Mesothelial cell of epicardium (in vitro differentiated cells): ENCODE measurements around the gene FOXC2. TPM values are rescaled to one million over a fixed set of nuclear protein-coding genes. Genes with fewer than 3 reads are reported as not detected.

Experiments
- DNase-seq, 2 experiments: peaks; one replicate each; pipeline ENCODE4 v3.0.0; 2021; ENCODE audit warnings: low spot score in 2 of 2; ENCODE audit not compliant: unreplicated experiment in 2 of 2
- H3K27ac Mint-ChIP-seq: 2 replicates; pipeline ENCODE4 v1.8.0; 2021; ENCODE audit warnings: mixed read lengths
- H3K27me3 Mint-ChIP-seq: 2 replicates; pipeline ENCODE4 v1.8.0; 2021; ENCODE audit warnings: low read depth, mixed read lengths
- H3K36me3 Mint-ChIP-seq: 2 replicates; pipeline ENCODE4 v1.8.0; 2021; ENCODE audit warnings: mixed read lengths
- H3K4me1 Mint-ChIP-seq: 2 replicates; pipeline ENCODE4 v1.8.0; 2021; ENCODE audit warnings: mixed read lengths
- H3K4me3 Mint-ChIP-seq: 2 replicates; pipeline ENCODE4 v1.8.0; 2021; ENCODE audit warnings: mild to moderate bottlenecking, moderate library complexity, mixed read lengths
- H3K9me3 Mint-ChIP-seq: 2 replicates; pipeline ENCODE4 v1.8.0; 2021; ENCODE audit warnings: mixed read lengths
- total RNA-seq: library from RNA; stranded (reverse); gene quantifications from 3 replicates; pipeline ENCODE4 v1.2.1, GENCODE V29; 2021
- TF ChIP-seq, protein P1 (sequence below): fragments of 200-600 bp; sonication (generic); IDR thresholded peaks from one replicate; pipeline ENCODE4 v1.5.0; 2021; ENCODE audit warnings: antibody characterized with exemption; ENCODE audit not compliant: unreplicated experiment

FOXC2 gene
- total RNA-seq, 1 donor from 2014 or later = 12.3 TPM

DNA sequence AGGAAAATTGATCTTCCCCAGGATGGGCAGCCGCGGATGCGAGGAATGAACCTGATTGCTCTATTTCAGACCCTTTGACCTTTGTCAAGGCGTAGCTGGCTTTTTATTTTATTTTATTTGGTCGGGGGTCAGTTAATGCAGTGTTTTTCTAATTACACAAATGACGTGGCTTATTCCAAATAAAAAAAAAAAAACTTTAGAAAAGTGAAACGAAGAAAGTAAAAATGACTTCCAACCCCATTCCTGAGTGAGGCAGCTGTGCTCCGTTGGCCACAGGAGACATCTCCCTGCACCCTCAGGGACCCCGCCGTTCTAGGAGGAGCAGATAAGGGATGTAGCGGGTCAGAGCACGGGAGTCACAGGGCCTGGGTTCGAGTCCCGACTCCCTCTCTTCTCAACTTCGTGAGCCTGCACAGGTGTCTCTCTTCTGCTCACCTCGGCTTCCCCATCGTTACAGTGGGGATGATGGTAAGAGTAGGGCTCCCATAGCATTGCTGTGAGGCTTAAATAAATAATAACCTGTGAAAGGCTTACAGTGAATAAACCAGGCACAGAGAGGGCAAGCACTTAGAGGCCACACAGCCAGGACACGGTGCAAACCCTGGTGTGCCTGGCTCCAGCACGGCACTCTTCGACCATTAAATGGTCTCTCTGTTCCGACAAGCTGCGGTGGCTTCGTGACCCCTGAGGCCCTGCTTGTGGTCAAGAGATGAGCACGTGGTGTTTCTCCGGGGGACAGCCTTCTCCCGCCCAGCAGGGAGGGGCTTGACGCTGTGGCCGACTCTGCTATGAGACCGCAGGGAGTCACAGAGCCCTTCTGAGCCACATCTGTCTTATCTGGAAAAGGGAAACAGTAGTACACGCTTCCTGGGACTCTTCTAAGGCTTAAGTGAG is 46.1 kb upstream of the FOXC2 start:
- peaks cover 2% of the 10 kb centered on the region for H3K4me1 Mint-ChIP-seq
- peaks cover 89% of the 10 kb centered on the region for H3K27me3 Mint-ChIP-seq
- no peaks in the 10 kb centered on the region for H3K36me3 Mint-ChIP-seq
- no peak for DNase-seq
- H3K4me3 Mint-ChIP-seq = no peak overlapping the region
- H3K27ac Mint-ChIP-seq = no peak overlapping the region
- H3K9me3 Mint-ChIP-seq = no peaks in the 10 kb centered on the region
- TF ChIP-seq, protein P1, sequence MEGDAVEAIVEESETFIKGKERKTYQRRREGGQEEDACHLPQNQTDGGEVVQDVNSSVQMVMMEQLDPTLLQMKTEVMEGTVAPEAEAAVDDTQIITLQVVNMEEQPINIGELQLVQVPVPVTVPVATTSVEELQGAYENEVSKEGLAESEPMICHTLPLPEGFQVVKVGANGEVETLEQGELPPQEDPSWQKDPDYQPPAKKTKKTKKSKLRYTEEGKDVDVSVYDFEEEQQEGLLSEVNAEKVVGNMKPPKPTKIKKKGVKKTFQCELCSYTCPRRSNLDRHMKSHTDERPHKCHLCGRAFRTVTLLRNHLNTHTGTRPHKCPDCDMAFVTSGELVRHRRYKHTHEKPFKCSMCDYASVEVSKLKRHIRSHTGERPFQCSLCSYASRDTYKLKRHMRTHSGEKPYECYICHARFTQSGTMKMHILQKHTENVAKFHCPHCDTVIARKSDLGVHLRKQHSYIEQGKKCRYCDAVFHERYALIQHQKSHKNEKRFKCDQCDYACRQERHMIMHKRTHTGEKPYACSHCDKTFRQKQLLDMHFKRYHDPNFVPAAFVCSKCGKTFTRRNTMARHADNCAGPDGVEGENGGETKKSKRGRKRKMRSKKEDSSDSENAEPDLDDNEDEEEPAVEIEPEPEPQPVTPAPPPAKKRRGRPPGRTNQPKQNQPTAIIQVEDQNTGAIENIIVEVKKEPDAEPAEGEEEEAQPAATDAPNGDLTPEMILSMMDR = peak; percentile 9

DNA sequence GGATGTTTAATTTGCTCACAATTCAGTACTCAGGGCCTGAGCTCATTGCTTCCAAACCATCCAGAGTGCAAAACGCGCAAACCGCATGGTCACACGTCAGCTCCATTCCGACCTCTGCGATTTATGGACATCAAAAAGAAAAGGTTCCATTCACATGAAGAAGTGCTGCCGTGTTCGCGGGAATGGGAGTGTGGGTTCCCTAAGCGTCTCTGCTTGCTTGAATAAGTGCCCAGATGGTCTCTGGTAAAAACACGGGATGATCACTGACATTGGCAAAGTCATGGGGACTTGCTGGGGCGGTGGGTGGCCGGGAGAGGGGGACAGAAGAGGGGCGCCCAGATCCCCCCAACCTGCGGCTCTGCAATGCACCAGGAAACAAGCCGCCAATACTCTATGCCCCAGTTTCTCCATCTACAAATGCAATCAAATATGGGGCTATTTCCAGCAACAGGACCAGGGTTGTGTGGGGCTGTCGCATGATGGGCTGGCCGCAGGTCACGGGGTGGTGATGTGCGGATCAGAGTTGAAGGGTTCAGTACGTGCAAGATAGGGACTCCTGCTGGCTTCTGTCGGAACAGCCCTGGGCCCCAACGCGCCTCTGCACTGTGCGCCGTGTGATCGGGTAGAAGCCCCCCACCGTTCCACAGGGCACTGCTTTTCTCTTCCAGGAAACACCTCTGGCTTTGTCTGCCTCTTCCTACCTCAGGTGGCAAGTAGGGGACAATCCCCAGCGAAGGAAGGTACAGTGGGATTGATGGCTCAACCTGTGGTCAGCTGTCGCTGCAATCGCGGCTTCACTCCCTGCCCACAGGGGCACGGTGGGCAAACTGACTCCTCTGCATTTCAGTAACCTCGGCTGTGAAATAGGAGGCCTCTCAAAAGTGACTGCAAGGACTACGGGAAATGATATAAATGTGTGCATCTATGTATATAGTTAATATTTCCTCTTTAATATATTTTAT is 45.1 kb upstream of the FOXC2 start:
- DNase-seq = no peak
- Mint-ChIP-seq H3K36me3 (no peaks in the 10 kb centered on the region), H3K27me3 (peaks cover 87% of the 10 kb centered on the region), H3K9me3 (no peaks in the 10 kb centered on the region), H3K4me1 (no peaks in the 10 kb centered on the region), H3K27ac (no peak overlapping the region), H3K4me3 (no peak overlapping the region)
- TF ChIP-seq, protein P1 = no peak

DNA sequence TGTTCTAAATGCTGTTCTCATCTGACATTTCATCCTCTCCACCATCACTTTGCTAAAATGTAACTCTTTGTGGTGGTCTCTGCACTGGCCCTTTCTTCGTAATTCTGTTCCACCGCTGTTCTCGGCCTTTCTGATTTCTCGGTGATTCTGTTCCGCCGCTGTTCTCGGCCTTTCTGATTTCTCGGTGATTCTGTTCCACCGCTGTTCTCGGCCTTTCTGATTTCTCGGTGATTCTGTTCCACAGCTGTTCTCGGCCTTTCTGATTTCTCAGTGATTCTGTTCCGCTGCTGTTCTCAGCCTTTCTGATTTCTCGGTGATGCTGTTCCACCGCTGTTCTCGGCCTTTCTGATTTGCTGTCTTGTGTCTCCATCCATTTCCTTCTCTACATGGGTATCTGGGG is 44.0 kb upstream of the FOXC2 start:
- peaks cover 1% of the 10 kb centered on the region for H3K36me3 Mint-ChIP-seq
- peaks cover 81% of the 10 kb centered on the region for H3K27me3 Mint-ChIP-seq
- H3K9me3 Mint-ChIP-seq = no peaks in the 10 kb centered on the region
- H3K27ac Mint-ChIP-seq = no peak overlapping the region
- no peak for DNase-seq
- TF ChIP-seq, protein P1 = no peak
- H3K4me1 Mint-ChIP-seq = no peaks in the 10 kb centered on the region
- no peak overlapping the region for H3K4me3 Mint-ChIP-seq

DNA sequence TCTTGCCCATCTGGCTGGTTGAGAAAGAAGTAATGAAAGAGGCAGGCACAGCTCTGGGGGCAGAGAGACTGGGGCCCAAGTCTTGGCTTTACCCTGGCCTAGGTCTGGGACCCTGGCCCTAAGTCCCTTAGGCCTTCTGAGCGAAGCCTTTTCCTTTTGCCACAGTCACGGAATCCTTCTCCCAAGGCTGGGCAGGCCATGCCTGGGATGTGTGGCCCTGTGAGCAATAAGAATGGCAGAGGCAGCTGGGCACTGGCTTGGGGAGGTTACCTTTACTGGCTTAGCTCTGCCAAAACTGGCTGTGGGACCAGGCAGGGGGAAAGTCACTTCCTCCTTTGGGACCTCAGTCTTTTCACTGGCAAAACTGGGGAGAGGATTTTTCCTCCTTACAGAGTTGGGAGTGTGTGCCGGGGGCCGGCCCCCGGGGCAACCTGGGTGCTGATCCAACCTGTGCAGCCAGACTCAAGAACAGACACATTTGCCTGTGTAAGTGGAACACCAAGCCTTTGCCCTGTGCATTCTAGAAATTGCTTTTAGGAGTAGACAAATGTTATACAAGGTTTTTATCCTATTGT is 43.4 kb upstream of the FOXC2 start:
- H3K4me1 Mint-ChIP-seq = no peaks in the 10 kb centered on the region
- peaks cover 2% of the 10 kb centered on the region for H3K36me3 Mint-ChIP-seq
- H3K4me3 Mint-ChIP-seq = no peak overlapping the region
- H3K9me3 Mint-ChIP-seq = no peaks in the 10 kb centered on the region
- no peak for DNase-seq
- TF ChIP-seq, protein P1 = no peak
- no peak overlapping the region for H3K27ac Mint-ChIP-seq
- H3K27me3 Mint-ChIP-seq = peaks cover 77% of the 10 kb centered on the region

DNA sequence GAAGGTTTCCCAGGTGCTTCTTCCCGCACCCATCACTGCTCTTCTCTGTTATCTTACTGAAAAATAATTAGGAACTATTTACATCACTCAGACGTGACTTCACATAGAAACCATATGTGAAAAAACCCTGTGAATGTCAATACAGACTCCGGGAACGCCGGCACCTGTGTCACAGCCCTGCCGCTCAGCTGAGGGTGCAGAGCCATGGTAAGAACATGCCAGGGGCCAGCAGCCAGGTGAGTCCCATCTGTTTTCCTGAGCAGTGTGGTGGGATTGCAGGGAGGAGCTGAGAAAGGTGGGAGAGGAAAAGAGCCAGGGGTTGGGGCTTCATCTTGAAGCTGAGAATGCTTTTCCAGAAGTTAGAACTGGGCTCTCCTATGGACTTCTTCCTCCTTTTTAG is 42.6 kb upstream of the FOXC2 start:
- DNase-seq = no peak
- no peak overlapping the region for H3K27ac Mint-ChIP-seq
- no peaks in the 10 kb centered on the region for H3K4me1 Mint-ChIP-seq
- TF ChIP-seq, protein P1 = no peak
- H3K9me3 Mint-ChIP-seq = no peaks in the 10 kb centered on the region
- no peak overlapping the region for H3K4me3 Mint-ChIP-seq
- peaks cover 2% of the 10 kb centered on the region for H3K36me3 Mint-ChIP-seq
- peaks cover 77% of the 10 kb centered on the region for H3K27me3 Mint-ChIP-seq
